GM23338 (cell line): Measurements from ENCODE around the gene TENM4. TPM values are rescaled to one million over a fixed set of nuclear protein-coding genes. Genes with fewer than 3 reads are reported as not detected.

Experiments used
- ATAC-seq: fragments of 200-7000 bp; cut with Tn5 transposase; 3 replicates; pipeline ENCODE4 v1.9.1; 2020
- DNase-seq: peaks from one replicate; pipeline ENCODE4 v3.0.0-alpha.2; 2015; ENCODE audit warnings: low spot score
- H2AFZ ChIP-seq: fragments of 200-600 bp; sonication (generic); 2 replicates; pipeline ENCODE4 v1.8.0; 2016; ENCODE audit warnings: antibody characterized with exemption, mild to moderate bottlenecking, moderate library complexity
- H3F3A ChIP-seq: fragments of 200-600 bp; sonication (generic); replicated peaks from 2 replicates; pipeline ENCODE4 v1.8.0; 2017; ENCODE audit warnings: antibody characterized with exemption, mixed run types, low read depth
- H3K27ac ChIP-seq: fragments of 200-600 bp; sonication (generic); 2 replicates; pipeline ENCODE4 v1.6.1; 2016; ENCODE audit warnings: low read depth
- H3K27me3 ChIP-seq: fragments of 200-600 bp; sonication (generic); 2 replicates; pipeline ENCODE4 v1.8.0; 2016; ENCODE audit warnings: mild to moderate bottlenecking, mixed run types, moderate library complexity; ENCODE audit not compliant: insufficient read depth
- H3K36me3 ChIP-seq: fragments of 200-600 bp; sonication (generic); 2 replicates; pipeline ENCODE4 v1.8.0; 2016; ENCODE audit warnings: mild to moderate bottlenecking; ENCODE audit not compliant: insufficient read depth
- H3K4me1 ChIP-seq: fragments of 200-600 bp; sonication (generic); 2 replicates; pipeline ENCODE4 v1.8.0; 2016; ENCODE audit warnings: mild to moderate bottlenecking, moderate library complexity; ENCODE audit not compliant: insufficient read depth
- H3K4me2 ChIP-seq: fragments of 200-600 bp; sonication (generic); 2 replicates; pipeline ENCODE4 v1.7.1; 2017; ENCODE audit warnings: mixed run types
- H3K4me3 ChIP-seq: fragments of 200-600 bp; sonication (generic); 2 replicates; pipeline ENCODE4 v1.6.1; 2016; ENCODE audit warnings: mixed run types
- H3K79me2 ChIP-seq: fragments of 200-600 bp; sonication (generic); replicated peaks from 2 replicates; pipeline ENCODE4 v1.8.0; 2017; ENCODE audit warnings: mild to moderate bottlenecking; ENCODE audit not compliant: insufficient read depth
- H3K9me2 ChIP-seq: fragments of 200-600 bp; sonication (generic); 2 replicates; pipeline ENCODE4 v1.8.0; 2017; ENCODE audit not compliant: insufficient read depth
- H4K20me1 ChIP-seq: fragments of 200-600 bp; sonication (generic); replicated peaks from 2 replicates; pipeline ENCODE4 v1.8.0; 2017; ENCODE audit warnings: mild to moderate bottlenecking; ENCODE audit not compliant: insufficient read depth
- H3K27ac Mint-ChIP-seq: 2 replicates; pipeline ENCODE4 v1.8.0; 2020; ENCODE audit warnings: inconsistent platforms, mild to moderate bottlenecking, moderate library complexity, mixed read lengths
- H3K27me3 Mint-ChIP-seq: 3 replicates; pipeline ENCODE4 v1.8.0; 2022; ENCODE audit warnings: low read depth, mild to moderate bottlenecking, moderate library complexity, mixed read lengths, inconsistent platforms; ENCODE audit not compliant: insufficient read depth, poor library complexity
- H3K36me3 Mint-ChIP-seq: 3 replicates; pipeline ENCODE4 v1.8.0; 2021; ENCODE audit warnings: low read depth, mild to moderate bottlenecking, inconsistent platforms, moderate library complexity, mixed read lengths
- H3K4me1 Mint-ChIP-seq: 3 replicates; pipeline ENCODE4 v1.8.0; 2020; ENCODE audit warnings: mild to moderate bottlenecking, inconsistent platforms, mixed read lengths
- H3K4me3 Mint-ChIP-seq: 3 replicates; pipeline ENCODE4 v1.8.0; 2021; ENCODE audit warnings: moderate library complexity, mild to moderate bottlenecking, inconsistent platforms, mixed read lengths
- H3K9me3 Mint-ChIP-seq: 3 replicates; pipeline ENCODE4 v1.8.0; 2020; ENCODE audit warnings: moderate library complexity, mild to moderate bottlenecking, inconsistent platforms, mixed read lengths
- CREB1 ChIP-seq: fragments of 250-450 bp; sonication (Bioruptor Pico); IDR thresholded peaks from 2 replicates; pipeline ENCODE4 v1.5.0; 2020; ENCODE audit warnings: low read depth, mild to moderate bottlenecking, moderate library complexity
- CTCF ChIP-seq, 2 experiments: fragments of 200-600 bp in 1 of 2; sonication (generic) in 1 of 2; conservative IDR thresholded peaks; 2 replicates each; pipeline versions ENCODE4 v1.5.1 to v1.6.1; 2016 to 2017; ENCODE audit warnings: antibody characterized with exemption in 2 of 2, low read depth in 2 of 2, mild to moderate bottlenecking in 2 of 2, moderate library complexity in 1 of 2
- ETS1 ChIP-seq: IDR thresholded peaks from 2 replicates; pipeline ENCODE4 v1.6.1; 2016; ENCODE audit warnings: antibody characterized with exemption
- EZH2 ChIP-seq: fragments of 200-600 bp; sonication (generic); IDR thresholded peaks from one replicate; pipeline ENCODE4 v1.8.0; 2017; ENCODE audit warnings: antibody characterized with exemption, mild to moderate bottlenecking, low read depth; ENCODE audit not compliant: unreplicated experiment
- EZH2phosphoT487 ChIP-seq: fragments of 200-600 bp; sonication (generic); IDR thresholded peaks from one replicate; pipeline ENCODE4 v1.8.1; 2018; ENCODE audit warnings: antibody characterized with exemption; ENCODE audit not compliant: unreplicated experiment
- NANOG ChIP-seq: IDR thresholded peaks from 2 replicates; pipeline ENCODE4 v1.6.1; 2016; ENCODE audit warnings: antibody characterized with exemption, borderline replicate concordance
- POLR2AphosphoS5 ChIP-seq: IDR thresholded peaks from 2 replicates; pipeline ENCODE4 v1.6.1; 2016; ENCODE audit warnings: antibody characterized with exemption, low read depth
- STAT1 ChIP-seq: IDR thresholded peaks from one replicate; pipeline ENCODE4 v1.6.1; 2016; ENCODE audit warnings: antibody characterized with exemption; ENCODE audit not compliant: unreplicated experiment
- ZNF114 ChIP-seq: fragments of 250-450 bp; sonication (Bioruptor Pico); IDR thresholded peaks from 2 replicates; pipeline ENCODE4 v1.5.0; 2020; ENCODE audit warnings: mild to moderate bottlenecking, moderate library complexity
- ZNF331 ChIP-seq: fragments of 250-450 bp; sonication (Bioruptor Pico); IDR thresholded peaks from 2 replicates; pipeline ENCODE4 v1.5.0; 2020; ENCODE audit warnings: low read depth, mild to moderate bottlenecking, moderate library complexity
- polyA plus RNA-seq: library from polyadenylated mRNA; unstranded; fragments of >200 nt; fragmentation: Nextera tagmentation; extraction: Ambion mirVana; gene quantifications from 2 replicates; pipeline ENCODE4 v1.2.1, GENCODE V29; 2016
- total RNA-seq: library from RNA; depleted of rRNA; stranded (reverse); fragments of >200 nt; shearing (Covaris generic); gene quantifications from 2 replicates; pipeline ENCODE4 v1.2.3, GENCODE V29; 2014
- TF ChIP-seq, protein P1 (sequence below): IDR thresholded peaks from one replicate; pipeline ENCODE4 v1.6.1; 2018; ENCODE audit warnings: antibody characterized with exemption; ENCODE audit not compliant: unreplicated experiment
- TF ChIP-seq, protein P2 (sequence below): fragments of 250-450 bp; sonication (Bioruptor Pico); IDR thresholded peaks from 2 replicates; pipeline ENCODE4 v1.5.0; 2020; ENCODE audit warnings: mild to moderate bottlenecking, moderate library complexity

The TENM4 gene
- total and polyA plus RNA-seq, 2 experiments from 2014 or later = 7.3 TPM

GRCh38 chr11:79198898-79199250 lies 242.0 kb downstream of the TENM4 start:
- Mint-ChIP-seq H3K4me1 (no peaks in the 10 kb centered on the region), H3K4me3 (no peak overlapping the region), H3K9me3 (peaks cover 2% of the 10 kb centered on the region; the same call in 2 of the 3 replicates), H3K27ac (no peak overlapping the region), H3K36me3 (no peaks in the 10 kb centered on the region), H3K27me3 (peaks cover 4% of the 10 kb centered on the region)
- ATAC-seq = no peak
- Histone ChIP-seq H3K27me3 (no peaks in the 10 kb centered on the region), H3K4me3 (no peak overlapping the region), H3K79me2 (no peaks in the 10 kb centered on the region), H2AFZ (no peak overlapping the region), H4K20me1 (no peaks in the 10 kb centered on the region), H3K9me2 (no peaks in the 10 kb centered on the region), H3K27ac (no peak overlapping the region), H3K4me1 (no peaks in the 10 kb centered on the region), H3K36me3 (no peaks in the 10 kb centered on the region), H3F3A (no peaks in the 10 kb centered on the region), H3K4me2 (no peak overlapping the region)
- TF ChIP-seq, protein P1, sequence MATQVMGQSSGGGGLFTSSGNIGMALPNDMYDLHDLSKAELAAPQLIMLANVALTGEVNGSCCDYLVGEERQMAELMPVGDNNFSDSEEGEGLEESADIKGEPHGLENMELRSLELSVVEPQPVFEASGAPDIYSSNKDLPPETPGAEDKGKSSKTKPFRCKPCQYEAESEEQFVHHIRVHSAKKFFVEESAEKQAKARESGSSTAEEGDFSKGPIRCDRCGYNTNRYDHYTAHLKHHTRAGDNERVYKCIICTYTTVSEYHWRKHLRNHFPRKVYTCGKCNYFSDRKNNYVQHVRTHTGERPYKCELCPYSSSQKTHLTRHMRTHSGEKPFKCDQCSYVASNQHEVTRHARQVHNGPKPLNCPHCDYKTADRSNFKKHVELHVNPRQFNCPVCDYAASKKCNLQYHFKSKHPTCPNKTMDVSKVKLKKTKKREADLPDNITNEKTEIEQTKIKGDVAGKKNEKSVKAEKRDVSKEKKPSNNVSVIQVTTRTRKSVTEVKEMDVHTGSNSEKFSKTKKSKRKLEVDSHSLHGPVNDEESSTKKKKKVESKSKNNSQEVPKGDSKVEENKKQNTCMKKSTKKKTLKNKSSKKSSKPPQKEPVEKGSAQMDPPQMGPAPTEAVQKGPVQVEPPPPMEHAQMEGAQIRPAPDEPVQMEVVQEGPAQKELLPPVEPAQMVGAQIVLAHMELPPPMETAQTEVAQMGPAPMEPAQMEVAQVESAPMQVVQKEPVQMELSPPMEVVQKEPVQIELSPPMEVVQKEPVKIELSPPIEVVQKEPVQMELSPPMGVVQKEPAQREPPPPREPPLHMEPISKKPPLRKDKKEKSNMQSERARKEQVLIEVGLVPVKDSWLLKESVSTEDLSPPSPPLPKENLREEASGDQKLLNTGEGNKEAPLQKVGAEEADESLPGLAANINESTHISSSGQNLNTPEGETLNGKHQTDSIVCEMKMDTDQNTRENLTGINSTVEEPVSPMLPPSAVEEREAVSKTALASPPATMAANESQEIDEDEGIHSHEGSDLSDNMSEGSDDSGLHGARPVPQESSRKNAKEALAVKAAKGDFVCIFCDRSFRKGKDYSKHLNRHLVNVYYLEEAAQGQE = no peak
- no peak for TF ChIP-seq CREB1 (CRISPR knock-in tag)
- no peak for TF ChIP-seq NANOG
- TF ChIP-seq EZH2 = no peak
- no peak for TF ChIP-seq EZH2phosphoT487
- no peak for TF ChIP-seq POLR2AphosphoS5
- TF ChIP-seq STAT1 = no peak
- TF ChIP-seq ZNF114 (CRISPR knock-in tag) = no peak
- no peak for TF ChIP-seq ZNF331 (CRISPR knock-in tag)
- TF ChIP-seq ETS1 = no peak
- TF ChIP-seq, protein P2, sequence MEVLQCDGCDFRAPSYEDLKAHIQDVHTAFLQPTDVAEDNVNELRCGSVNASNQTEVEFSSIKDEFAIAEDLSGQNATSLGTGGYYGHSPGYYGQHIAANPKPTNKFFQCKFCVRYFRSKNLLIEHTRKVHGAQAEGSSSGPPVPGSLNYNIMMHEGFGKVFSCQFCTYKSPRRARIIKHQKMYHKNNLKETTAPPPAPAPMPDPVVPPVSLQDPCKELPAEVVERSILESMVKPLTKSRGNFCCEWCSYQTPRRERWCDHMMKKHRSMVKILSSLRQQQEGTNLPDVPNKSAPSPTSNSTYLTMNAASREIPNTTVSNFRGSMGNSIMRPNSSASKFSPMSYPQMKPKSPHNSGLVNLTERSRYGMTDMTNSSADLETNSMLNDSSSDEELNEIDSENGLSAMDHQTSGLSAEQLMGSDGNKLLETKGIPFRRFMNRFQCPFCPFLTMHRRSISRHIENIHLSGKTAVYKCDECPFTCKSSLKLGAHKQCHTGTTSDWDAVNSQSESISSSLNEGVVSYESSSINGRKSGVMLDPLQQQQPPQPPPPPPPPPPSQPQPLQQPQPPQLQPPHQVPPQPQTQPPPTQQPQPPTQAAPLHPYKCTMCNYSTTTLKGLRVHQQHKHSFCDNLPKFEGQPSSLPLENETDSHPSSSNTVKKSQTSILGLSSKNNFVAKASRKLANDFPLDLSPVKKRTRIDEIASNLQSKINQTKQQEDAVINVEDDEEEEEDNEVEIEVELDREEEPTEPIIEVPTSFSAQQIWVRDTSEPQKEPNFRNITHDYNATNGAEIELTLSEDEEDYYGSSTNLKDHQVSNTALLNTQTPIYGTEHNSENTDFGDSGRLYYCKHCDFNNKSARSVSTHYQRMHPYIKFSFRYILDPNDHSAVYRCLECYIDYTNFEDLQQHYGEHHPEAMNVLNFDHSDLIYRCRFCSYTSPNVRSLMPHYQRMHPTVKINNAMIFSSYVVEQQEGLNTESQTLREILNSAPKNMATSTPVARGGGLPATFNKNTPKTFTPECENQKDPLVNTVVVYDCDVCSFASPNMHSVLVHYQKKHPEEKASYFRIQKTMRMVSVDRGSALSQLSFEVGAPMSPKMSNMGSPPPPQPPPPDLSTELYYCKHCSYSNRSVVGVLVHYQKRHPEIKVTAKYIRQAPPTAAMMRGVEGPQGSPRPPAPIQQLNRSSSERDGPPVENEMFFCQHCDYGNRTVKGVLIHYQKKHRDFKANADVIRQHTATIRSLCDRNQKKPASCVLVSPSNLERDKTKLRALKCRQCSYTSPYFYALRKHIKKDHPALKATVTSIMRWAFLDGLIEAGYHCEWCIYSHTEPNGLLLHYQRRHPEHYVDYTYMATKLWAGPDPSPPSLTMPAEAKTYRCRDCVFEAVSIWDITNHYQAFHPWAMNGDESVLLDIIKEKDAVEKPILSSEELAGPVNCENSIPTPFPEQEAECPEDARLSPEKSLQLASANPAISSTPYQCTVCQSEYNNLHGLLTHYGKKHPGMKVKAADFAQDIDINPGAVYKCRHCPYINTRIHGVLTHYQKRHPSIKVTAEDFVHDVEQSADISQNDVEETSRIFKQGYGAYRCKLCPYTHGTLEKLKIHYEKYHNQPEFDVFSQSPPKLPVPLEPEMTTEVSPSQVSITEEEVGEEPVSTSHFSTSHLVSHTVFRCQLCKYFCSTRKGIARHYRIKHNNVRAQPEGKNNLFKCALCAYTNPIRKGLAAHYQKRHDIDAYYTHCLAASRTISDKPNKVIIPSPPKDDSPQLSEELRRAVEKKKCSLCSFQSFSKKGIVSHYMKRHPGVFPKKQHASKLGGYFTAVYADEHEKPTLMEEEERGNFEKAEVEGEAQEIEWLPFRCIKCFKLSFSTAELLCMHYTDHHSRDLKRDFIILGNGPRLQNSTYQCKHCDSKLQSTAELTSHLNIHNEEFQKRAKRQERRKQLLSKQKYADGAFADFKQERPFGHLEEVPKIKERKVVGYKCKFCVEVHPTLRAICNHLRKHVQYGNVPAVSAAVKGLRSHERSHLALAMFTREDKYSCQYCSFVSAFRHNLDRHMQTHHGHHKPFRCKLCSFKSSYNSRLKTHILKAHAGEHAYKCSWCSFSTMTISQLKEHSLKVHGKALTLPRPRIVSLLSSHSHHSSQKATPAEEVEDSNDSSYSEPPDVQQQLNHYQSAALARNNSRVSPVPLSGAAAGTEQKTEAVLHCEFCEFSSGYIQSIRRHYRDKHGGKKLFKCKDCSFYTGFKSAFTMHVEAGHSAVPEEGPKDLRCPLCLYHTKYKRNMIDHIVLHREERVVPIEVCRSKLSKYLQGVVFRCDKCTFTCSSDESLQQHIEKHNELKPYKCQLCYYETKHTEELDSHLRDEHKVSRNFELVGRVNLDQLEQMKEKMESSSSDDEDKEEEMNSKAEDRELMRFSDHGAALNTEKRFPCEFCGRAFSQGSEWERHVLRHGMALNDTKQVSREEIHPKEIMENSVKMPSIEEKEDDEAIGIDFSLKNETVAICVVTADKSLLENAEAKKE (CRISPR knock-in tag) = no peak
- TF ChIP-seq CTCF (conservative IDR thresholded peaks at IDR 0.05; ENCODE audit: low read depth in 2 of 2) = no peak
- DNase-seq = no peak
